Adrenal gland (tissue), 12 donors: Measurements from ENCODE around the gene RRP15. TPM values are rescaled to one million over a fixed set of nuclear protein-coding genes. Genes with fewer than 3 reads are reported as not detected.

Experiments
- DNase-seq, 7 donors: peaks; one replicate each; pipeline ENCODE4 v3.0.0-alpha.2; 2019 to 2020
- H3K27ac ChIP-seq, 5 donors: fragments of 200-600 bp; sonication (generic) in 4 of 5; 1 replicate in 3 of 5; 2 replicates in 2 of 5; pipeline versions ENCODE4 v1.5.1 to v1.8.0; 2016 to 2020; ENCODE audit warnings: mild to moderate bottlenecking in 1 of 5
- H3K27me3 ChIP-seq: fragments of 200-600 bp; 2 replicates; pipeline ENCODE4 v1.8.0; 2021
- H3K36me3 ChIP-seq, 2 donors: fragments of 200-600 bp; replicated peaks in 1 of 2; 1 replicate in 1 of 2; 2 replicates in 1 of 2; pipeline versions ENCODE4 v1.5.1 to v1.8.0; 2018 to 2022
- H3K4me1 ChIP-seq, 2 donors: fragments of 200-600 bp; replicated peaks in 1 of 2; 1 replicate in 1 of 2; 2 replicates in 1 of 2; pipeline versions ENCODE4 v1.5.1 to v1.8.0; 2018 to 2021
- H3K4me3 ChIP-seq, 4 donors: fragments of 200-600 bp; sonication (generic) in 3 of 4; one replicate each; pipeline ENCODE4 v1.5.1; 2016 to 2018
- H3K9me3 ChIP-seq, 3 donors: fragments of 200-600 bp; sonication (generic) in 1 of 3; replicated peaks in 1 of 3; 1 replicate in 2 of 3; 2 replicates in 1 of 3; pipeline versions ENCODE4 v1.5.1 to v1.8.0; 2016 to 2021
- POLR2A ChIP-seq, 2 donors: fragments of 450-650 bp; IDR thresholded peaks; one replicate each; pipeline ENCODE4 v1.6.1; 2017; ENCODE audit warnings: antibody characterized with exemption in 2 of 2, mild to moderate bottlenecking in 2 of 2, moderate library complexity in 1 of 2
- WGBS, 4 donors: extraction: QIAGEN DNeasy Blood & Tissue Kit in 2 of 4; methylation state at CpG; one replicate each; pipeline versions ENCODE4 v1.1.5 to v1.1.7; 2013 to 2017; 5-methylcytosine and 5-hydroxymethylcytosine counted together
- intact Hi-C, 2 donors: fragments of 100-400 bp; cut with DNase I; formaldehyde crosslinking; loops; one replicate each; pipeline versions ENCODE4 v1.14.1 to v1.15.0; 2022 to 2023
- polyA plus RNA-seq, 3 donors: library from polyadenylated mRNA; stranded (reverse); fragments of 200-250 nt in 2 of 3; fragments of 350-450 nt in 1 of 3; fragmentation: Illumina TruSeq in 1 of 3; extraction: RNeasy Lipid Tissue Mini Kit (QIAGEN cat#74804) in 1 of 3; gene quantifications; one replicate each; pipeline ENCODE4 v1.2.3, GENCODE V29; 2013 to 2014
- total RNA-seq, 9 donors: library from RNA; depleted of rRNA in 4 of 9; stranded (reverse); fragments of >200 nt in 4 of 9; fragments of 120-200 nt in 1 of 9; fragmentation: NEBNext Ultra II Directional in 1 of 9; extraction: Animal tissue kit (Norgen Biotek cat#: 25700) in 1 of 9; gene quantifications; one replicate each; pipeline versions ENCODE4 v1.1.0 to v1.2.4, GENCODE V29; 2013 to 2023
- TF ChIP-seq, protein P1 (sequence below), 6 experiments: fragments of 450-650 bp in 4 of 6; fragments of 200-600 bp in 2 of 6; sonication (generic) in 1 of 6; IDR thresholded peaks; 1 replicate in 5 of 6; 2 replicates in 1 of 6; pipeline versions ENCODE4 v1.5.1 to v1.8.0; 2016 to 2021; ENCODE audit warnings: antibody characterized with exemption in 6 of 6, mild to moderate bottlenecking in 2 of 6, moderate library complexity in 1 of 6
- donor health status: healthy with polysubstance abuse.
- donor health status: Bipolar disorder and iron deficiency.
- donor health status: DM: yes; HTN: yes; CAD: no.
- donor health status: DM: no; HTN: no; CAD: no.
- donor health status: DM: no; HTN: no; CAD: no.
- donor health status: DM: yes; HTN: yes; CAD: no.

Gene RRP15
- total and polyA plus RNA-seq, 12 donors, result 1.3 to 24.0 (median 11.1) TPM

DNA sequence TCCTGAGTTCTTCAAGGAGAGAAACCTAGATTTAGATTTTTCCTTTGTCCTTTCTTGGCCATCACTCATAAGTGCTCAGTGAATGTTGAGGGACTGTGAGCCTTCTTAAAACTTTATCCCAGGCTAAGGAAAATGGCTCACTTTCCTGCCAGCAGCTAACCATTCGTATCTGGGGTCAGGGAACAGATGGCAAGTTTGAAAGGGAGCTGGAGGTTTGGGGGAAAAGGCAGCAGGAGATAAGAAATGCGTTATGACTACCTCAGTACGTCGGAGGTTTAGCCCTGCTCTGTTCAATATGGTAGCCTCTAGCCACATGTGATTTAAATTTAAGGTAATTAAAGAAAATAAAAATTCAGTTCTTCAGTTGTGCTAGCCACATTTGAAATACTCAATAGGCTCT is 13.3 kb downstream of the RRP15 start:
- Histone ChIP-seq H3K36me3 (no peaks in the 10 kb centered on the region), H3K9me3 (no peaks in the 10 kb centered on the region), H3K27me3 (no peaks in the 10 kb centered on the region), H3K4me1 (peaks cover 0 to 8% of the 10 kb centered on the region in 2 donors), H3K27ac (no peak overlapping the region), H3K4me3 (no peak overlapping the region)
- DNase-seq, result no peak
- no peak for TF ChIP-seq POLR2A (IDR thresholded peaks at IDR 0.05)
- TF ChIP-seq, protein P1, sequence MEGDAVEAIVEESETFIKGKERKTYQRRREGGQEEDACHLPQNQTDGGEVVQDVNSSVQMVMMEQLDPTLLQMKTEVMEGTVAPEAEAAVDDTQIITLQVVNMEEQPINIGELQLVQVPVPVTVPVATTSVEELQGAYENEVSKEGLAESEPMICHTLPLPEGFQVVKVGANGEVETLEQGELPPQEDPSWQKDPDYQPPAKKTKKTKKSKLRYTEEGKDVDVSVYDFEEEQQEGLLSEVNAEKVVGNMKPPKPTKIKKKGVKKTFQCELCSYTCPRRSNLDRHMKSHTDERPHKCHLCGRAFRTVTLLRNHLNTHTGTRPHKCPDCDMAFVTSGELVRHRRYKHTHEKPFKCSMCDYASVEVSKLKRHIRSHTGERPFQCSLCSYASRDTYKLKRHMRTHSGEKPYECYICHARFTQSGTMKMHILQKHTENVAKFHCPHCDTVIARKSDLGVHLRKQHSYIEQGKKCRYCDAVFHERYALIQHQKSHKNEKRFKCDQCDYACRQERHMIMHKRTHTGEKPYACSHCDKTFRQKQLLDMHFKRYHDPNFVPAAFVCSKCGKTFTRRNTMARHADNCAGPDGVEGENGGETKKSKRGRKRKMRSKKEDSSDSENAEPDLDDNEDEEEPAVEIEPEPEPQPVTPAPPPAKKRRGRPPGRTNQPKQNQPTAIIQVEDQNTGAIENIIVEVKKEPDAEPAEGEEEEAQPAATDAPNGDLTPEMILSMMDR (IDR thresholded peaks at IDR 0.05), result no peak
- intact Hi-C loops, result no loop called here
- 83 to 90% (median 86%) methylated on average over 4 of the region's 4 CpGs for WGBS, 4 donors

DNA sequence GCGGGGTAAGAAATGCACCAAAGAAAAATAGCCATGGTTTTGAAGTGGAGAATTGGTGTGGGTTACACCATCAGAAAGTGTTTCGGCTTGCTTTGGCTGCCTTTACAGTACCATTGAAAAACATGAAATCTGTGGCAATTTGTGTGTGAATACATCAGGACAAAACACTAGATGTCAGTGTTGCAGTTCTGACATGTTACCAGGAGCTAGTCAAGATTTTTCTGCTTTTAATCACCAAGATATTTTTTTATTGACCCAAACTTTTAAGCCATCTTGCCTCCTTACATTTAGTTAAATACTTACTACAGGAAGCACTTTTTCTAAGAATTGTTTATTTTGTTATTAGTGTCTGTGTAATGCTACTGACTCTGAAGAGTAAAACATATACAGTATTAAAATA is 14.3 kb downstream of the RRP15 start:
- TF ChIP-seq, protein P1 (IDR thresholded peaks at IDR 0.05), result peak; percentile 12 to 45 (median 34)
- no peak for TF ChIP-seq POLR2A (IDR thresholded peaks at IDR 0.05)
- Histone ChIP-seq H3K27me3 (no peaks in the 10 kb centered on the region), H3K9me3 (no peaks in the 10 kb centered on the region), H3K4me3 (no peak overlapping the region), H3K4me1 (peaks cover 0 to 8% of the 10 kb centered on the region in 2 donors), H3K36me3 (no peaks in the 10 kb centered on the region), H3K27ac (no peak overlapping the region)
- WGBS, 4 donors, result 38 to 53% (median 46%) methylated on average over 2 of the region's 2 CpGs
- intact Hi-C loops, result no loop called here
- no peak for DNase-seq

DNA sequence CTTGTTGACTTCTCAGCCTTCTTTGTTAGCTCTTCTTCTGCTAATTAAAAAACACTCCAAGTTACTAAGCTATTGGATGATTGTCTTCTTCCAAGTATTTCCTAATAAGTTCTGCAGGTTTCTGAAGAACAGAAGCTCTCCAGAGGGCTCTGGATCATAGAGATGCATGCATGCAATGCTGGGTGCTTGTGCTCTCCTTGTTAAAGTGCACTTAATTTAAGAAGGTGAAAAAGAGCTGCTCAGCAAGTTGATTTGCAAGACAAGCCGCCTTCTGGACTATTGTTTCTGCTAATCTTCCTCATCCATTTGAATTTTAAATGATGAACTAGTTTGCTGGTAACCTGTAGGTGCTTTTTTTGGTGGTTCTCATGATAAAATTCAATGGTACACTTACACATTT is 16.1 kb downstream of the RRP15 start:
- WGBS, 4 donors, result 95 to 100% (median 98%) methylated on average over 1 of the region's 1 CpG
- DNase-seq, result no peak
- intact Hi-C loops, result no loop called here

DNA sequence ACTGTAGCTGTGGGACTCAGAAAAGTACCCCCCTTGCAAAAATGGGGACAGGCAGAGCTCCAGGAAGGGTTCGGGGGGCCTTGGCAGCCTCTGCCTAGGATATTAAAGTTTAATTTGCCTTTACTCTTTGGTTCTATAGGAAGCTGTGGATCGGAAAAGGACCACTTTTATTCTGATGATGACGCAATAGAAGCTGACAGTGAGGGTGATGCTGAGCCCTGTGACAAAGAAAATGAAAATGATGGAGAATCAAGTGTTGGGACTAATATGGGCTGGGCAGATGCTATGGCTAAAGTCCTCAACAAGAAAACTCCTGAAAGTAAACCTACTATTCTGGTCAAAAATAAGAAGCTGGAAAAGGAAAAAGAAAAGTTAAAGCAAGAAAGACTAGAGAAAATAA is 17.1 kb downstream of the RRP15 start:
- intact Hi-C loops, result no loop called here
- 93 to 96% (median 94%) methylated on average over 3 of the region's 3 CpGs for WGBS, 4 donors
- DNase-seq, result no peak

More for the DNA sequence above, 16.1 kb downstream of the RRP15 start:
- no peaks in the 10 kb centered on the region for H3K27me3 ChIP-seq
- TF ChIP-seq, protein P1 (IDR thresholded peaks at IDR 0.05), result no peak
- H3K36me3 ChIP-seq, result no peaks in the 10 kb centered on the region
- no peak overlapping the region for H3K4me3 ChIP-seq
- no peaks in the 10 kb centered on the region for H3K9me3 ChIP-seq
- H3K27ac ChIP-seq, result no peak overlapping the region
- peaks cover 0 to 8% of the 10 kb centered on the region in 2 donors for H3K4me1 ChIP-seq

More for the DNA sequence above, 17.1 kb downstream of the RRP15 start:
- TF ChIP-seq, protein P1 (IDR thresholded peaks at IDR 0.05), result no peak
- TF ChIP-seq POLR2A (IDR thresholded peaks at IDR 0.05), result no peak
- Histone ChIP-seq H3K27me3 (no peaks in the 10 kb centered on the region), H3K27ac (no peak overlapping the region), H3K36me3 (no peaks in the 10 kb centered on the region), H3K4me1 (peaks cover 0 to 8% of the 10 kb centered on the region in 2 donors), H3K4me3 (no peak overlapping the region), H3K9me3 (no peaks in the 10 kb centered on the region)
